GM20000 (cell line): ENCODE results near the gene PACRG.

ENCODE experiments used
- DNase-seq: peaks from one replicate; pipeline ENCODE4 v3.0.0; 2012; ENCODE audit warnings: low spot score
- CTCF ChIP-seq: IDR thresholded peaks from 2 replicates; pipeline ENCODE4 v1.5.1; 2012; ENCODE audit warnings: mild to moderate bottlenecking, control low read depth; ENCODE audit errors: extremely low read depth, missing control alignments

The PACRG gene

GRCh38 chr6:163335671-163336545 lies 608.1 kb downstream of the PACRG start:
- DNase-seq, result no peak
- no peak for TF ChIP-seq CTCF

- no peak for TF ChIP-seq CTCF
These were observed 609.2 kb downstream of the PACRG start for GRCh38 chr6:163336961-163337360.

GRCh38 chr6:163337958-163338357 lies 610.2 kb downstream of the PACRG start:
- DNase-seq, result no peak
- TF ChIP-seq CTCF, result no peak

More at GRCh38 chr6:163336961-163337360, 609.2 kb downstream of the PACRG start:
- DNase-seq, result no peak

GRCh38 chr6:163338671-163339405 lies 611.1 kb downstream of the PACRG start:
- DNase-seq, result no peak

GRCh38 chr6:163339466-163339865 lies 611.7 kb downstream of the PACRG start:
- no peak for TF ChIP-seq CTCF
- no peak for DNase-seq

More at GRCh38 chr6:163338671-163339405, 611.1 kb downstream of the PACRG start:
- no peak for TF ChIP-seq CTCF

- TF ChIP-seq CTCF, result no peak
- DNase-seq, result no peak
These were observed 612.6 kb downstream of the PACRG start for GRCh38 chr6:163340201-163340887.
